ENCODE data around the gene LCN10. TPM values are rescaled to one million over a fixed set of nuclear protein-coding genes. Genes with fewer than 3 reads are reported as not detected.

Gene LCN10
- polyA plus RNA-seq, 2 of the 4 experiments (the other 2 are of a cell fraction): not detected

DNA sequence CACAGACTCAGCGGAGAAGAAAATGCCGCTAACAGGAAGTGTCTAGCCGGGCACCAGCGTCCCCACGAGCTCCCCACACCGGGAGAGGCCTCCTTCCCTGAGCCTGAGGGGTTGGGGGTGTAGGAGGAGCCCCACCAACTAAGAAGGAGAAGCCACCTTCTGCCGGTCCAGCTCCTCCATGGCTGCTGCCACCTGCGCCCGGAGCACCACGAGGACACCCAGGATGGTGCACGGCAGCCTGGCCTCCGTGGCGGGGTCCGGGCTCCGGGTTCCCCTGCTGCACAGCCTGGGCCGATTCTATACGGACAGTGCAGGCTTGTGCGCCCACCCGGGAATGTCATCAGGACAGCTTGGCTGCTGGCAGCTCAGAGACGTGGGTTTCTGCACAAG, 15.0 kb upstream of the LCN10 start:
- ChIA-PET POLR2A (no interaction called here), CTCF (interaction anchor here (0.6 to 28.0 kb wide), 6 partner anchors 11 to 307 kb away, joined by 3 to 625 read pairs (median 24); partner anchors contain the start of genes LCN10, LCN6 and TMEM141)
- Histone ChIP-seq H3K9me3 (no peaks in the 10 kb centered on the region; the same call in 2 of the 3 replicates), H3K4me2 (no peak overlapping the region), H3K4me1 (peaks cover 8% of the 10 kb centered on the region), H3K4me3 (no peak overlapping the region), H3K27ac (no peak overlapping the region)
- ATAC-seq (no peak), DNase-seq (ENCODE audit: low read depth in 1 of 2, low spot score in 1 of 2) (no peak), FAIRE-seq (no peak)
- WGBS (ENCODE audit: missing lambda C conversion rate): 87% methylated on average over 20 of the region's 20 CpGs
- TF ChIP-seq, protein P1, sequence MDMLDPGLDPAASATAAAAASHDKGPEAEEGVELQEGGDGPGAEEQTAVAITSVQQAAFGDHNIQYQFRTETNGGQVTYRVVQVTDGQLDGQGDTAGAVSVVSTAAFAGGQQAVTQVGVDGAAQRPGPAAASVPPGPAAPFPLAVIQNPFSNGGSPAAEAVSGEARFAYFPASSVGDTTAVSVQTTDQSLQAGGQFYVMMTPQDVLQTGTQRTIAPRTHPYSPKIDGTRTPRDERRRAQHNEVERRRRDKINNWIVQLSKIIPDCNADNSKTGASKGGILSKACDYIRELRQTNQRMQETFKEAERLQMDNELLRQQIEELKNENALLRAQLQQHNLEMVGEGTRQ (IDR thresholded peaks at IDR 0.05): no peak
- TF ChIP-seq CBX8 (IDR thresholded peaks at IDR 0.05) (no peak), KDM1A (IDR thresholded peaks at IDR 0.05; ENCODE audit: low read depth) (no peak)
- TF ChIP-seq, protein P2, sequence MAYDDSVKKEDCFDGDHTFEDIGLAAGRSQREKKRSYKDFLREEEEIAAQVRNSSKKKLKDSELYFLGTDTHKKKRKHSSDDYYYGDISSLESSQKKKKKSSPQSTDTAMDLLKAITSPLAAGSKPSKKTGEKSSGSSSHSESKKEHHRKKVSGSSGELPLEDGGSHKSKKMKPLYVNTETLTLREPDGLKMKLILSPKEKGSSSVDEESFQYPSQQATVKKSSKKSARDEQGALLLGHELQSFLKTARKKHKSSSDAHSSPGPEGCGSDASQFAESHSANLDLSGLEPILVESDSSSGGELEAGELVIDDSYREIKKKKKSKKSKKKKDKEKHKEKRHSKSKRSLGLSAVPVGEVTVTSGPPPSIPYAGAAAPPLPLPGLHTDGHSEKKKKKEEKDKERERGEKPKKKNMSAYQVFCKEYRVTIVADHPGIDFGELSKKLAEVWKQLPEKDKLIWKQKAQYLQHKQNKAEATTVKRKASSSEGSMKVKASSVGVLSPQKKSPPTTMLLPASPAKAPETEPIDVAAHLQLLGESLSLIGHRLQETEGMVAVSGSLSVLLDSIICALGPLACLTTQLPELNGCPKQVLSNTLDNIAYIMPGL (CRISPR knock-in tag; IDR thresholded peaks at IDR 0.05; ENCODE audit: borderline replicate concordance): no peak

DNA sequence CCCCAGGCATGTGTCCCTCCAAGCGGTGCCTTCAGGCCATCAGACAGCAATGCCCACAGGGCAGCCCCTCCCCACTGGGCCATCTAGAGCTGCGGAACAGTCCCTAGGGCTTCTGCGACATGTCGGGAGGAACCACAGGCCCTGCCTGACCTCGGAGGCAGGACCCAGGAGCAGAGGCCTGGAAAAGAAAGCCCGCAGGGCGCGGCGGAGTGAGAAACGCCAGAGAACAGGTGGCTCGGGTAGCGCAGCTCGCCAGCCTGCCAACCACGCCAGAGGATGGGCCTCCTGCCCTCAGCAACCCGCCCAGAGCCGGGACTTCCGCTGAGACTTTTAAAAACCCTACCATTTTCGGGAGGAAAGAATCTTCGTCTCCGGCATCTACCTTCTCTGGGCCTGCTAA, 14.6 kb upstream of the LCN10 start:
- H3K9me3 ChIP-seq: peaks cover under 1% of the 10 kb centered on the region
- POLR2A ChIA-PET: no interaction called here
- ATAC-seq: no peak
- H3K4me3 ChIP-seq: no peak overlapping the region
- CTCF ChIA-PET: interaction anchor here (0.6 to 28.0 kb wide), 7 partner anchors 11 to 307 kb away, joined by 3 to 625 read pairs (median 7); partner anchors contain the start of genes LCN10, LCN6 and TMEM141
- no peak for FAIRE-seq
- H3K27ac ChIP-seq: no peak overlapping the region
- no peak overlapping the region for H3K4me2 ChIP-seq
- TF ChIP-seq EHMT2 (IDR thresholded peaks at IDR 0.05; ENCODE audit: low read depth) (no peak), CEBPB (IDR thresholded peaks at IDR 0.05) (no peak), ZNF302 (CRISPR knock-in tag; IDR thresholded peaks at IDR 0.05) (no peak), NR3C1 (IDR thresholded peaks at IDR 0.05) (no peak), MAX (IDR thresholded peaks at IDR 0.05) (no peak), CBX2 (IDR thresholded peaks at IDR 0.05; ENCODE audit: borderline replicate concordance, low read depth) (no peak), ZSCAN20 (CRISPR knock-in tag; IDR thresholded peaks at IDR 0.05) (no peak), TP53 (CRISPR knock-in tag; IDR thresholded peaks at IDR 0.05) (no peak), CHD4 (IDR thresholded peaks at IDR 0.05; ENCODE audit: borderline replicate concordance) (no peak), HEYL (CRISPR knock-in tag; IDR thresholded peaks at IDR 0.05) (no peak), HOXA7 (CRISPR knock-in tag; IDR thresholded peaks at IDR 0.05) (no peak), FOSL2 (IDR thresholded peaks at IDR 0.05) (no peak), FOSL2 (CRISPR knock-in tag; IDR thresholded peaks at IDR 0.05) (no peak), BHLHE40 (IDR thresholded peaks at IDR 0.05; ENCODE audit: low read depth, low read length) (no peak), HES2 (IDR thresholded peaks at IDR 0.05) (no peak), BCL3 (IDR thresholded peaks at IDR 0.05) (no peak), ZFP36 (IDR thresholded peaks at IDR 0.05; ENCODE audit: borderline replicate concordance, partially characterized antibody) (no peak), JUN (IDR thresholded peaks at IDR 0.05) (no peak), TFCP2L1 (CRISPR knock-in tag; IDR thresholded peaks at IDR 0.05) (no peak)
- TF ChIP-seq, protein P1 (IDR thresholded peaks at IDR 0.05): no peak
- TF ChIP-seq, protein P3, sequence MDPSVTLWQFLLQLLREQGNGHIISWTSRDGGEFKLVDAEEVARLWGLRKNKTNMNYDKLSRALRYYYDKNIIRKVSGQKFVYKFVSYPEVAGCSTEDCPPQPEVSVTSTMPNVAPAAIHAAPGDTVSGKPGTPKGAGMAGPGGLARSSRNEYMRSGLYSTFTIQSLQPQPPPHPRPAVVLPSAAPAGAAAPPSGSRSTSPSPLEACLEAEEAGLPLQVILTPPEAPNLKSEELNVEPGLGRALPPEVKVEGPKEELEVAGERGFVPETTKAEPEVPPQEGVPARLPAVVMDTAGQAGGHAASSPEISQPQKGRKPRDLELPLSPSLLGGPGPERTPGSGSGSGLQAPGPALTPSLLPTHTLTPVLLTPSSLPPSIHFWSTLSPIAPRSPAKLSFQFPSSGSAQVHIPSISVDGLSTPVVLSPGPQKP (IDR thresholded peaks at IDR 0.05; ENCODE audit: low read depth, low read length): no peak
- peaks cover 4% of the 10 kb centered on the region; the same call in 2 of the 3 replicates for H3K4me1 ChIP-seq
- DNase-seq (ENCODE audit: low read depth in 1 of 2, low spot score in 1 of 2): no peak
- WGBS (ENCODE audit: missing lambda C conversion rate): 83% methylated on average over 20 of the region's 20 CpGs

Measured in A549 (cell line).